Neural cell (in vitro differentiated cells): ENCODE measurements around the gene SH2D1B. TPM values are rescaled to one million over a fixed set of nuclear protein-coding genes. Genes with fewer than 3 reads are reported as not detected.

ENCODE experiments used
- H2AFZ ChIP-seq: fragments of 200-600, 300-800 bp; sonication (generic), shearing (Covaris generic); 2 replicates; pipeline ENCODE4 v1.6.0; 2014; ENCODE audit warnings: low read depth, mild to moderate bottlenecking, antibody characterized with exemption, low read length, moderate library complexity
- H3F3A ChIP-seq: fragments of 200-600 bp; shearing (Covaris generic); 2 replicates; pipeline ENCODE4 v1.6.1; 2016; ENCODE audit warnings: mild to moderate bottlenecking, moderate library complexity, mixed read lengths, antibody characterized with exemption, low read length; ENCODE audit not compliant: insufficient read depth, poor library complexity, severe bottlenecking
- H3K27ac ChIP-seq: fragments of 200-600, 300-800 bp; sonication (generic), shearing (Covaris generic); 2 replicates; pipeline ENCODE4 v1.5.1; 2014; ENCODE audit warnings: mild to moderate bottlenecking, low read length, moderate library complexity
- H3K27me3 ChIP-seq: fragments of 300-800, 200-600 bp; sonication (generic), shearing (Covaris generic); 2 replicates; pipeline ENCODE4 v1.6.0; 2014; ENCODE audit warnings: mild to moderate bottlenecking, low read depth, low read length, moderate library complexity; ENCODE audit not compliant: insufficient read depth
- H3K36me3 ChIP-seq: fragments of 300-800, 200-600 bp; sonication (generic), shearing (Covaris generic); 2 replicates; pipeline ENCODE4 v1.5.1; 2014; ENCODE audit warnings: mild to moderate bottlenecking, antibody characterized with exemption, low read length, moderate library complexity; ENCODE audit not compliant: insufficient read depth
- H3K4me2 ChIP-seq: fragments of 300-800, 200-600 bp; sonication (generic), shearing (Covaris generic); 2 replicates; pipeline ENCODE4 v1.6.0; 2014; ENCODE audit warnings: mild to moderate bottlenecking, low read length
- H3K4me3 ChIP-seq: fragments of 300-800, 200-600 bp; sonication (generic), shearing (Covaris generic); 2 replicates; pipeline ENCODE4 v1.5.1; 2014; ENCODE audit warnings: mild to moderate bottlenecking, low read length, moderate library complexity
- H3K79me2 ChIP-seq: fragments of 200-600 bp; shearing (Covaris generic); replicated peaks from 2 replicates; pipeline ENCODE4 v1.6.0; 2014; ENCODE audit warnings: mild to moderate bottlenecking, low read length, moderate library complexity; ENCODE audit not compliant: insufficient read depth
- H3K9ac ChIP-seq: fragments of 300-800, 200-600 bp; sonication (generic), shearing (Covaris generic); 2 replicates; pipeline ENCODE4 v1.6.1; 2016; ENCODE audit warnings: mild to moderate bottlenecking, low read length, mixed read lengths
- H3K9me2 ChIP-seq: fragments of 200-600 bp; shearing (Covaris generic); 2 replicates; pipeline ENCODE4 v1.6.1; 2016; ENCODE audit warnings: mild to moderate bottlenecking, low read length, mixed read lengths; ENCODE audit not compliant: insufficient read depth
- H3K9me3 ChIP-seq: fragments of 200-600, 300-800 bp; sonication (generic), shearing (Covaris generic); 2 replicates; pipeline ENCODE4 v1.6.1; 2016; ENCODE audit warnings: mild to moderate bottlenecking, mixed run types, low read length, moderate library complexity, mixed read lengths
- H4K20me1 ChIP-seq: fragments of 200-600 bp; shearing (Covaris generic); 2 replicates; pipeline ENCODE4 v1.6.1; 2016; ENCODE audit warnings: mild to moderate bottlenecking, mixed run types; ENCODE audit not compliant: insufficient read depth
- EP300 ChIP-seq: fragments of 450-650 bp; conservative IDR thresholded peaks from 2 replicates; pipeline ENCODE4 v1.6.1; 2014; ENCODE audit warnings: antibody characterized with exemption, mild to moderate bottlenecking, moderate library complexity; ENCODE audit not compliant: poor library complexity, severe bottlenecking
- EZH2 ChIP-seq: fragments of 200-600, 300-800 bp; shearing (Covaris generic), sonication (generic); IDR thresholded peaks from 2 replicates; pipeline ENCODE4 v1.6.1; 2014; ENCODE audit warnings: antibody characterized with exemption, low read length, borderline replicate concordance, mild to moderate bottlenecking; ENCODE audit not compliant: insufficient read depth, poor library complexity, severe bottlenecking
- MXI1 ChIP-seq: fragments of 450-650 bp; conservative IDR thresholded peaks from 2 replicates; pipeline ENCODE4 v1.6.1; 2014; ENCODE audit warnings: antibody characterized with exemption, mild to moderate bottlenecking; ENCODE audit not compliant: poor library complexity, severe bottlenecking
- POLR2AphosphoS5 ChIP-seq: IDR thresholded peaks from 2 replicates; pipeline ENCODE4 v1.6.1; 2012
- RAD21 ChIP-seq: fragments of 450-650 bp; conservative IDR thresholded peaks from 2 replicates; pipeline ENCODE4 v1.6.1; 2014; ENCODE audit warnings: antibody characterized with exemption, mild to moderate bottlenecking, moderate library complexity
- SMC3 ChIP-seq: fragments of 450-650 bp; conservative IDR thresholded peaks from 2 replicates; pipeline ENCODE4 v1.6.1; 2014; ENCODE audit warnings: antibody characterized with exemption, mild to moderate bottlenecking, moderate library complexity; ENCODE audit not compliant: poor library complexity
- TAF1 ChIP-seq: IDR thresholded peaks from 2 replicates; pipeline ENCODE4 v1.6.1; 2012; ENCODE audit warnings: low read depth
- polyA plus RNA-seq: library from polyadenylated mRNA; depleted of rRNA; stranded (reverse); fragments of >200 nt; gene quantifications from 2 replicates; pipeline ENCODE4 v1.2.3, GENCODE V29; 2014
- TF ChIP-seq, protein P1 (sequence below): fragments of 450-650 bp; IDR thresholded peaks from 2 replicates; pipeline ENCODE4 v1.5.1; 2014; ENCODE audit warnings: antibody characterized with exemption, mild to moderate bottlenecking, moderate library complexity; ENCODE audit not compliant: poor library complexity, severe bottlenecking
- TF ChIP-seq, protein P2 (sequence below): IDR thresholded peaks from 2 replicates; pipeline ENCODE4 v1.6.1; 2012; ENCODE audit warnings: borderline replicate concordance

SH2D1B gene
- polyA plus RNA-seq, 1 donor from 2014 or later = not detected

DNA sequence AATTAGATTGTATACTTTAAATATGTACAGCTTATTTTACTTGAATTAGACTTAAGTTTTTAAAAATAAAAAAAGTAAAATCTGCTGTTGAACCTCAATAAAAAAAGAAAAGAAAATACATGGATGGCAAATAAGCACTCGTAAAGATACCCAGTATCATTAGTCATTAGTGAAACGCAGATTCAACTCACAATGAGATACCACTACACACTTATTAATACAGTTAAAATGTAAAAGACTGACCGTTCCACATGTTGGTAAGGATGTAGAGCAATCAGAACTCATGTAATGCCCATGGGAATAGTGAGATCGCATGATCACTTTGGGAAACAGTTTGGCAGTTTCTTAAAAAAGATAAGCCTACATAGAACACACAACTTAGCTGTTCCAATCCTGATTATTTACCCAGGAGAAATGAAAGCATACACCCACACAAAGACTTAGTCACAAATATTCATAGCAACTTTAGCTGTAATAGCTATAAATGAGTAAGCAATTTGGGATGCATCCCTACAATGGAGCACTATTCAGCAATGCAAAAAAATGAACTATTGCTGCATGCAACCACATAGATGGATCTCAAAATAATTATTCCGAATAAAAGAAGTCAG is 7.3 kb downstream of the SH2D1B start:
- Histone ChIP-seq H3K27me3 (no peaks in the 10 kb centered on the region), H2AFZ (no peak overlapping the region), H3K27ac (no peak overlapping the region), H3F3A (no peaks in the 10 kb centered on the region), H3K4me2 (no peak overlapping the region), H3K9ac (no peak overlapping the region), H3K36me3 (no peaks in the 10 kb centered on the region), H3K9me2 (no peaks in the 10 kb centered on the region), H3K79me2 (no peaks in the 10 kb centered on the region), H4K20me1 (no peaks in the 10 kb centered on the region), H3K4me3 (no peak overlapping the region), H3K9me3 (no peaks in the 10 kb centered on the region)
- no peak for TF ChIP-seq EZH2
- TF ChIP-seq, protein P1, sequence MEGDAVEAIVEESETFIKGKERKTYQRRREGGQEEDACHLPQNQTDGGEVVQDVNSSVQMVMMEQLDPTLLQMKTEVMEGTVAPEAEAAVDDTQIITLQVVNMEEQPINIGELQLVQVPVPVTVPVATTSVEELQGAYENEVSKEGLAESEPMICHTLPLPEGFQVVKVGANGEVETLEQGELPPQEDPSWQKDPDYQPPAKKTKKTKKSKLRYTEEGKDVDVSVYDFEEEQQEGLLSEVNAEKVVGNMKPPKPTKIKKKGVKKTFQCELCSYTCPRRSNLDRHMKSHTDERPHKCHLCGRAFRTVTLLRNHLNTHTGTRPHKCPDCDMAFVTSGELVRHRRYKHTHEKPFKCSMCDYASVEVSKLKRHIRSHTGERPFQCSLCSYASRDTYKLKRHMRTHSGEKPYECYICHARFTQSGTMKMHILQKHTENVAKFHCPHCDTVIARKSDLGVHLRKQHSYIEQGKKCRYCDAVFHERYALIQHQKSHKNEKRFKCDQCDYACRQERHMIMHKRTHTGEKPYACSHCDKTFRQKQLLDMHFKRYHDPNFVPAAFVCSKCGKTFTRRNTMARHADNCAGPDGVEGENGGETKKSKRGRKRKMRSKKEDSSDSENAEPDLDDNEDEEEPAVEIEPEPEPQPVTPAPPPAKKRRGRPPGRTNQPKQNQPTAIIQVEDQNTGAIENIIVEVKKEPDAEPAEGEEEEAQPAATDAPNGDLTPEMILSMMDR = no peak
- no peak for TF ChIP-seq MXI1
- TF ChIP-seq SMC3 = no peak
- TF ChIP-seq, protein P2, sequence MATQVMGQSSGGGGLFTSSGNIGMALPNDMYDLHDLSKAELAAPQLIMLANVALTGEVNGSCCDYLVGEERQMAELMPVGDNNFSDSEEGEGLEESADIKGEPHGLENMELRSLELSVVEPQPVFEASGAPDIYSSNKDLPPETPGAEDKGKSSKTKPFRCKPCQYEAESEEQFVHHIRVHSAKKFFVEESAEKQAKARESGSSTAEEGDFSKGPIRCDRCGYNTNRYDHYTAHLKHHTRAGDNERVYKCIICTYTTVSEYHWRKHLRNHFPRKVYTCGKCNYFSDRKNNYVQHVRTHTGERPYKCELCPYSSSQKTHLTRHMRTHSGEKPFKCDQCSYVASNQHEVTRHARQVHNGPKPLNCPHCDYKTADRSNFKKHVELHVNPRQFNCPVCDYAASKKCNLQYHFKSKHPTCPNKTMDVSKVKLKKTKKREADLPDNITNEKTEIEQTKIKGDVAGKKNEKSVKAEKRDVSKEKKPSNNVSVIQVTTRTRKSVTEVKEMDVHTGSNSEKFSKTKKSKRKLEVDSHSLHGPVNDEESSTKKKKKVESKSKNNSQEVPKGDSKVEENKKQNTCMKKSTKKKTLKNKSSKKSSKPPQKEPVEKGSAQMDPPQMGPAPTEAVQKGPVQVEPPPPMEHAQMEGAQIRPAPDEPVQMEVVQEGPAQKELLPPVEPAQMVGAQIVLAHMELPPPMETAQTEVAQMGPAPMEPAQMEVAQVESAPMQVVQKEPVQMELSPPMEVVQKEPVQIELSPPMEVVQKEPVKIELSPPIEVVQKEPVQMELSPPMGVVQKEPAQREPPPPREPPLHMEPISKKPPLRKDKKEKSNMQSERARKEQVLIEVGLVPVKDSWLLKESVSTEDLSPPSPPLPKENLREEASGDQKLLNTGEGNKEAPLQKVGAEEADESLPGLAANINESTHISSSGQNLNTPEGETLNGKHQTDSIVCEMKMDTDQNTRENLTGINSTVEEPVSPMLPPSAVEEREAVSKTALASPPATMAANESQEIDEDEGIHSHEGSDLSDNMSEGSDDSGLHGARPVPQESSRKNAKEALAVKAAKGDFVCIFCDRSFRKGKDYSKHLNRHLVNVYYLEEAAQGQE = no peak
- TF ChIP-seq EP300 = no peak
- no peak for TF ChIP-seq RAD21
- TF ChIP-seq POLR2AphosphoS5 = no peak
- no peak for TF ChIP-seq TAF1

DNA sequence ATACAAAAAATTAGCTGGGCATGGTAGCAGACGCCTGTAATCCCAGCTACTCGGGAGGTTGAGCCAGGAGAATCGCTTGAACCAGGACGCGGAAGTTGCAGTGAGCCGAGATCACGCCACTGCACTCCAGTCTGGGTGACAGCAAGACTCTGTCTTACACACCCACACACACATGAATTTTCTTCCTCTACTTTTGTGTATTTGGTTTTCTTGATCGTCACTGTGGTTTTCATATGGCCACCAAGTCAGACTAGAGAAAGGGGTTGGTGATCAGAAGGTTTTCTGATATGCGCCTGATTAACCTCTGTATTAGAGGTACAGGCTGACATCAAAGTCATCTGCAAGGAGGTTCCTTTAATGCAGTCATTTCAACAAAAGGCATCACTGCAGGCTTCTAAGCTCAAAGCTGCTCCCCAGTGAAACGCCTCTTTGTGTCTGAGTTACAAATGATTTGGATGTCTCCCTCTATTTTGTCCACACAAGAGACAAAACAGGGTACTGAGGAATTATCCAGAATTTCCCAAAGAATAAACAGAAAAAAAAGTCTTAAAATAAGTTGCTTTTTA is 11.1 kb downstream of the SH2D1B start:
- Histone ChIP-seq H3K27ac (no peak overlapping the region), H3K36me3 (no peaks in the 10 kb centered on the region), H3K4me2 (no peak overlapping the region), H3F3A (no peaks in the 10 kb centered on the region), H3K27me3 (no peaks in the 10 kb centered on the region), H4K20me1 (no peaks in the 10 kb centered on the region), H3K9me3 (no peaks in the 10 kb centered on the region), H3K79me2 (no peaks in the 10 kb centered on the region), H3K9me2 (no peaks in the 10 kb centered on the region), H2AFZ (no peak overlapping the region), H3K4me3 (no peak overlapping the region), H3K9ac (no peak overlapping the region)
- TF ChIP-seq, protein P2 = no peak
- TF ChIP-seq, protein P1 = no peak
- TF ChIP-seq RAD21 (no peak), EP300 (no peak), TAF1 (no peak), POLR2AphosphoS5 (no peak), SMC3 (no peak), MXI1 (no peak), EZH2 (no peak)
